Liver (tissue), 9 donors: ENCODE measurements around the gene MAGEA4. TPM values are rescaled to one million over a fixed set of nuclear protein-coding genes. Genes with fewer than 3 reads are reported as not detected.

Experiments used
- DNase-seq: peaks from one replicate; pipeline ENCODE4 v3.0.0-alpha.2; 2017; ENCODE audit warnings: low spot score
- H3K27ac ChIP-seq, 2 donors: one replicate each; pipeline ENCODE4 v1.7.0; 2013; ENCODE audit warnings: inconsistent platforms in 2 of 2, low read length in 2 of 2, control low read depth in 1 of 2, low read depth in 1 of 2, mild to moderate bottlenecking in 1 of 2
- H3K27me3 ChIP-seq, 4 donors: one replicate each; pipeline versions ENCODE4 v1.6.1 to v1.7.0; 2013; ENCODE audit warnings: low read length in 3 of 4, inconsistent platforms in 1 of 4, mild to moderate bottlenecking in 1 of 4, moderate library complexity in 1 of 4; ENCODE audit not compliant: control insufficient read depth in 4 of 4, insufficient read depth in 4 of 4
- H3K36me3 ChIP-seq, 4 donors: one replicate each; pipeline versions ENCODE4 v1.6.1 to v1.7.0; 2013; ENCODE audit warnings: low read length in 3 of 4, mild to moderate bottlenecking in 3 of 4, low read depth in 1 of 4, moderate library complexity in 1 of 4; ENCODE audit not compliant: control insufficient read depth in 4 of 4, insufficient read depth in 3 of 4
- H3K4me1 ChIP-seq, 4 donors: one replicate each; pipeline versions ENCODE4 v1.6.1 to v1.7.0; 2013; ENCODE audit warnings: low read length in 3 of 4, mild to moderate bottlenecking in 3 of 4, moderate library complexity in 1 of 4; ENCODE audit not compliant: control insufficient read depth in 4 of 4, insufficient read depth in 4 of 4
- H3K4me3 ChIP-seq, 3 donors: one replicate each; pipeline versions ENCODE4 v1.6.1 to v1.7.0; 2013; ENCODE audit warnings: low read length in 3 of 3, control low read depth in 1 of 3, low read depth in 1 of 3, mild to moderate bottlenecking in 1 of 3
- H3K9ac ChIP-seq, 2 donors: one replicate each; pipeline ENCODE4 v1.7.0; 2013; ENCODE audit warnings: low read length in 2 of 2, mild to moderate bottlenecking in 2 of 2, moderate library complexity in 2 of 2, control low read depth in 1 of 2, low read depth in 1 of 2
- H3K9me3 ChIP-seq, 4 donors: one replicate each; pipeline versions ENCODE4 v1.6.1 to v1.7.0; 2013; ENCODE audit warnings: low read length in 3 of 4; ENCODE audit not compliant: control insufficient read depth in 4 of 4
- CTCF ChIP-seq: fragments of 150-350 bp; IDR thresholded peaks from 2 replicates; pipeline ENCODE4 v1.5.1; 2017; ENCODE audit warnings: improper control_type of control experiment, low read depth, low read length; ENCODE audit not compliant: missing input control
- EGR1 ChIP-seq, 2 donors: IDR thresholded peaks; 2 replicates each; pipeline ENCODE4 v1.6.1; 2016 to 2018; ENCODE audit warnings: antibody characterized with exemption in 2 of 2, low read depth in 2 of 2
- FOXA1 ChIP-seq: IDR thresholded peaks from 2 replicates; pipeline ENCODE4 v1.6.1; 2016; ENCODE audit warnings: antibody characterized with exemption
- FOXA2 ChIP-seq: IDR thresholded peaks from 2 replicates; pipeline ENCODE4 v1.6.1; 2016; ENCODE audit warnings: antibody characterized with exemption
- GABPA ChIP-seq, 2 donors: IDR thresholded peaks in 1 of 2; conservative IDR thresholded peaks in 1 of 2; 2 replicates each; pipeline ENCODE4 v1.6.1; 2016; ENCODE audit warnings: antibody characterized with exemption in 2 of 2, mild to moderate bottlenecking in 1 of 2, moderate library complexity in 1 of 2
- HNF4A ChIP-seq, 2 donors: conservative IDR thresholded peaks; 2 replicates each; pipeline ENCODE4 v1.6.1; 2016; ENCODE audit warnings: antibody characterized with exemption in 2 of 2, mild to moderate bottlenecking in 2 of 2
- HNF4G ChIP-seq: IDR thresholded peaks from 2 replicates; pipeline ENCODE4 v1.6.1; 2016; ENCODE audit warnings: antibody characterized with exemption
- JUND ChIP-seq, 2 donors: IDR thresholded peaks; 2 replicates each; pipeline ENCODE4 v1.6.1; 2016; ENCODE audit warnings: antibody characterized with exemption in 2 of 2
- NR2F2 ChIP-seq: IDR thresholded peaks from 2 replicates; pipeline ENCODE4 v1.6.1; 2016; ENCODE audit warnings: antibody characterized with exemption
- RAD21 ChIP-seq, 2 donors: IDR thresholded peaks; 2 replicates each; pipeline ENCODE4 v1.6.1; 2016; ENCODE audit warnings: antibody characterized with exemption in 2 of 2, mild to moderate bottlenecking in 2 of 2
- REST ChIP-seq: IDR thresholded peaks from 2 replicates; pipeline ENCODE4 v1.6.1; 2016; ENCODE audit warnings: antibody characterized with exemption, mild to moderate bottlenecking
- RXRA ChIP-seq, 2 donors: IDR thresholded peaks; 2 replicates each; pipeline ENCODE4 v1.6.1; 2017 to 2018; ENCODE audit warnings: antibody characterized with exemption in 2 of 2, mild to moderate bottlenecking in 1 of 2
- SP1 ChIP-seq: IDR thresholded peaks from 2 replicates; pipeline ENCODE4 v1.6.1; 2018; ENCODE audit warnings: antibody characterized with exemption, mild to moderate bottlenecking
- TAF1 ChIP-seq: conservative IDR thresholded peaks from 2 replicates; pipeline ENCODE4 v1.6.1; 2016; ENCODE audit warnings: antibody characterized with exemption, mild to moderate bottlenecking
- YY1 ChIP-seq: IDR thresholded peaks from 2 replicates; pipeline ENCODE4 v1.6.1; 2016; ENCODE audit warnings: antibody characterized with exemption, mild to moderate bottlenecking
- ZBTB33 ChIP-seq: IDR thresholded peaks from 2 replicates; pipeline ENCODE4 v1.6.1; 2016; ENCODE audit warnings: antibody characterized with exemption
- WGBS: extraction: QIAGEN DNeasy Blood & Tissue Kit; methylation state at CpG from one replicate; pipeline ENCODE4 v1.1.7; 2013; 5-methylcytosine and 5-hydroxymethylcytosine counted together
- polyA plus RNA-seq, 2 donors: library from polyadenylated mRNA; stranded (reverse) in 1 of 2; unstranded in 1 of 2; fragments of 200-250 nt in 1 of 2; fragments of >200 nt in 1 of 2; fragmentation: Nextera tagmentation in 1 of 2; extraction: Ambion mirVana in 1 of 2; gene quantifications; one replicate each; pipeline versions ENCODE4 v1.2.1 to v1.2.3, GENCODE V29; 2013 to 2015
- total RNA-seq, 2 donors: library from RNA; depleted of rRNA; stranded (reverse); fragments of >200 nt; gene quantifications; one replicate each; pipeline ENCODE4 v1.2.3, GENCODE V29; 2014
- TF ChIP-seq, protein P1 (sequence below): IDR thresholded peaks from 2 replicates; pipeline ENCODE4 v1.6.1; 2016; ENCODE audit warnings: antibody characterized with exemption
- TF ChIP-seq, protein P2 (sequence below): IDR thresholded peaks from 2 replicates; pipeline ENCODE4 v1.6.1; 2016; ENCODE audit warnings: antibody characterized with exemption
- donor health status: healthy.
- donor health status: healthy.
- donor health status: healthy.
- donor health status: healthy.
- donor health status: healthy.

Gene MAGEA4
- total and polyA plus RNA-seq, 4 donors, result not detected

DNA sequence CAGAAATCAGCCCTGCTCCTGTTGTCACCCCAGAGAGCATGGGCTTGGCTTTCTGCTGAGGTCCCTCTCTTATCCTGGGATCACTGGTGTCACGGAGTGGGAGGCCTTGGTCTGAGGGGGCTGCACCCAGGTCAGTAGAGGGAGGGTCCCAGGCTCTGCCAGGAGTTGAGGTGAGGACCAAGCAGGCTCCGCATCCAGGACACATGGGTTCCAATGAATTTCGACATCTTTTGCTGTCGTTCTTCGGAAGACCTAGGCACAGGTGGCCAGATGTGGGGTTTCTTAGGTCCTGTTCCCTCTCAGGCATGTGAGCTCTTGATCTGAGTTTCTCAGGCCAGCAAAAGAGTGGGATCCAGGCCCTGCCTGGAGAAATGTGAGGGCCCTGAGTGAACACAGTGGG, 10.0 kb downstream of the MAGEA4 start:
- WGBS, result 86% methylated on average over 5 of the region's 5 CpGs
- Histone ChIP-seq H3K4me3 (no peak overlapping the region), H3K9ac (no peak overlapping the region), H3K4me1 (no peaks in the 10 kb centered on the region), H3K27ac (no peak overlapping the region), H3K9me3 (no peaks in the 10 kb centered on the region), H3K27me3 (no peaks in the 10 kb centered on the region), H3K36me3 (no peaks in the 10 kb centered on the region)
- TF ChIP-seq EGR1 (IDR thresholded peaks at IDR 0.05; ENCODE audit: low read depth in 2 of 2) (no peak), SP1 (no peak), TAF1 (no peak), HNF4A (conservative IDR thresholded peaks at IDR 0.05) (no peak), RXRA (IDR thresholded peaks at IDR 0.05) (no peak), FOXA1 (no peak), JUND (IDR thresholded peaks at IDR 0.05) (no peak), ZBTB33 (no peak), YY1 (no peak), GABPA (IDR thresholded peaks at IDR 0.05 in 1 of 2, conservative IDR thresholded peaks at IDR 0.05 in 1 of 2) (no peak), RAD21 (IDR thresholded peaks at IDR 0.05) (no peak), CTCF (no peak), REST (no peak), HNF4G (no peak)
- TF ChIP-seq, protein P1, sequence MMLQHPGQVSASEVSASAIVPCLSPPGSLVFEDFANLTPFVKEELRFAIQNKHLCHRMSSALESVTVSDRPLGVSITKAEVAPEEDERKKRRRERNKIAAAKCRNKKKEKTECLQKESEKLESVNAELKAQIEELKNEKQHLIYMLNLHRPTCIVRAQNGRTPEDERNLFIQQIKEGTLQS, result no peak
- TF ChIP-seq, protein P2, sequence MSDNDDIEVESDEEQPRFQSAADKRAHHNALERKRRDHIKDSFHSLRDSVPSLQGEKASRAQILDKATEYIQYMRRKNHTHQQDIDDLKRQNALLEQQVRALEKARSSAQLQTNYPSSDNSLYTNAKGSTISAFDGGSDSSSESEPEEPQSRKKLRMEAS, result no peak
- DNase-seq, result no peak

DNA sequence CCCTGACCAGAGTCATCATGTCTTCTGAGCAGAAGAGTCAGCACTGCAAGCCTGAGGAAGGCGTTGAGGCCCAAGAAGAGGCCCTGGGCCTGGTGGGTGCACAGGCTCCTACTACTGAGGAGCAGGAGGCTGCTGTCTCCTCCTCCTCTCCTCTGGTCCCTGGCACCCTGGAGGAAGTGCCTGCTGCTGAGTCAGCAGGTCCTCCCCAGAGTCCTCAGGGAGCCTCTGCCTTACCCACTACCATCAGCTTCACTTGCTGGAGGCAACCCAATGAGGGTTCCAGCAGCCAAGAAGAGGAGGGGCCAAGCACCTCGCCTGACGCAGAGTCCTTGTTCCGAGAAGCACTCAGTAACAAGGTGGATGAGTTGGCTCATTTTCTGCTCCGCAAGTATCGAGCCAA, 11.0 kb downstream of the MAGEA4 start:
- no peaks in the 10 kb centered on the region for H3K36me3 ChIP-seq
- no peak overlapping the region for H3K27ac ChIP-seq
- no peaks in the 10 kb centered on the region for H3K27me3 ChIP-seq
- no peak for DNase-seq
- H3K9me3 ChIP-seq, result no peaks in the 10 kb centered on the region
- H3K4me3 ChIP-seq, result no peak overlapping the region
- TF ChIP-seq EGR1 (IDR thresholded peaks at IDR 0.05; ENCODE audit: low read depth in 2 of 2) (no peak), FOXA2 (no peak), NR2F2 (no peak), HNF4A (conservative IDR thresholded peaks at IDR 0.05) (no peak), TAF1 (no peak), RXRA (IDR thresholded peaks at IDR 0.05) (no peak), JUND (IDR thresholded peaks at IDR 0.05) (no peak), REST (no peak), CTCF (no peak)
- TF ChIP-seq, protein P2, result no peak
- TF ChIP-seq, protein P1, result no peak
- H3K4me1 ChIP-seq, result no peaks in the 10 kb centered on the region
- H3K9ac ChIP-seq, result no peak overlapping the region
- WGBS, result 94% methylated on average over 6 of the region's 6 CpGs
